Stimulated activated CD8-positive, alpha-beta memory T cell treated with anti-CD3 and anti-CD28 coated beads, Interleukin-15, amount 100 ng/mL, for 1 hour (primary cell): Measurements from ENCODE around the gene MINK1.

Experiments used
- DNase-seq: peaks from one replicate; pipeline ENCODE4 v3.0.0-alpha.2; 2020; ENCODE audit warnings: low read depth

Gene MINK1

DNA sequence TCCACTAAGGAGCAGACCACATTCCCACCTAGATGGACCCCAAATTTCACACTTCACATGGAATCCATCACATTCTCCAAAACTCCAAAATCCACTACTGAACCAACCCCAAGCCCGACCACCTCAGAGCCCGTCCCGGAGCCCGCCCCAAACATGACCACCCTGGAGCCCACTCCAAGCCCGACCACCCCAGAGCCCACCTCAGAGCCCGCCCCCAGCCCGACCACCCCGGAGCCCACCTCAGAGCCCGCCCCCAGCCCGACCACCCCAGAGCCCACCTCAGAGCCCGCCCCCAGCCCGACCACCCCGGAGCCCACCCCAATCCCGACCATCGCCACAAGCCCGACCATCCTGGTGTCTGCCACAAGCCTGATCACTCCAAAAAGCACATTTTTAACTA, 100.5 kb downstream of the MINK1 start:
- no peak for DNase-seq

DNA sequence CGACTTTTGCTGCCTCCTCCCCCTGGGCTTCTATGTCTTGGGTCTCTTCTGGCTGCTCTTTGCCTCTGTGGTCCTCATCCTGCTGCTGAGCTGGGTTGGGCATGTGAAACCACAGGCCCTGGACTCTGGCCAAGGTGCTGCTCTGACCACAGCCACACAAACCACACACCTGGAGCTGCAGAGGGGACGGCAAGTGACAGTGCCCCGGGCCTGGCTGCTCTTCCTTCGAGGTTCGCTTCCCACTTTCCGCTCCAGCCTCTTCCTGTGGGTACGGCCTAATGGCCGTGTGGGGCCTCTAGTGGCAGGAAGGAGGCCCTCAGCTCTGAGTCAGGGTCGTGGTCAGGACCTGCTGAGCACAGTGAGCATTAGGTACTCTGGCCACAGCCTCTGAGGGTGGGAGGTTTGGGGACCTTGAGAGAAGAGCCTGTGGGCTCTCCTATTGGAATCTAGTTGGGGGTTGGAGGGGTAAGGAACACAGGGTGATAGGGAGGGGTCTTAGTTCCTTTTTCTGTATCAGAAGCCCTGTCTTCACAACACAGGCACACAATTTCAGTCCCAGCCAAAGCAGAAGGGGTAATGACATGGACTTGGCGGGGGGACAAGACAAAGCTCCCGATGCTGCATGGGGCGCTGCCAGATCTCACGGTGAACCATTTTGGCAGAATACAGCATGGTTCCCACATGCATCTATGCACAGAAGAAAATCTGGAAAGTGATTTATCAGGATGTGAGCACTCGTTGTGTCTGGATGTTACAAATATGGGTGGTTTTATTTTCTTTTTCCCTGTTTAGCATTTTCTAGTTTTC, 101.2 kb downstream of the MINK1 start:
- no peak for DNase-seq

- DNase-seq, result no peak
Observed at GRCh38 chr17:4935650-4936049, 102.5 kb downstream of the MINK1 start.

DNA sequence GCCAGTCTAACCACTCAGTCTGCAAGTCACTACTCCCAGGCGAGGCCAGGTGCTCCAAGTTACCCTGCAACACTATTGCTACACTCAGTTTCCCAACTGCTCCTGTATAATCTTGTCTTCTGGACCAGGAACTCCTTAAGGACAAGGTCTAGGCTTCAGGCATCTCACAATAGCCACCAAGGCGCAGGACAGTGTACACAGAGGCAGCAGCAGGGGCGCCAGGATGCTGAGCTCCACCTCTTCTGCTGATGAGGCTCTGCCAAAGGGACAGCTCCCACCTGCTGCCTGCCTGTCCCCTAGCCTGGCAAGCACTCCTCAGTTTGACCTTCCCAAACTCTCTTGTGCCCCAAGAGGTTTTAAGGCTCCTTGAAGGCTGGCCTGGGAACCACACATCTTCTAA, 103.3 kb downstream of the MINK1 start:
- no peak for DNase-seq

DNA sequence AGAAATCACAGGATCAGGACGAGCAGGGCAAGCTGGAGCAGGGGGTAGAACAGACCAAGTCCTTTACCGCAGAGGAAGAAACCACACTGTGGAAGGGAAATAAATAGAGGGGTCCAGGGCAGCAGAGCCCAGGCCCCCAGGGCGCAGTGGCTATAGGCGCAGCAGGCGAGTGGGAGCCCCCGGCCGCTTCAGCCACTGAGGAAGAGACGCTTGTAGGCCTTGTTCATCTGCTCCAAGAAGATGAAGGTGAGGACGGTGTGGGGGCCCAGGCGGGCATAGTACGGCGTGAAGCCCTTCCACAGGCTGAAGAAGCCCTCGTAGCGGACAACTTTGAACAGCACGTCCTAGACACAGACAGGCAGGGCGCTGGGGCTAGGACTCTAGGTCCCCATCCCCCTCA, 104.4 kb downstream of the MINK1 start:
- no peak for DNase-seq

GRCh38 chr17:4938069-4938491, 104.9 kb downstream of the MINK1 start:
- DNase-seq, result no peak

DNA sequence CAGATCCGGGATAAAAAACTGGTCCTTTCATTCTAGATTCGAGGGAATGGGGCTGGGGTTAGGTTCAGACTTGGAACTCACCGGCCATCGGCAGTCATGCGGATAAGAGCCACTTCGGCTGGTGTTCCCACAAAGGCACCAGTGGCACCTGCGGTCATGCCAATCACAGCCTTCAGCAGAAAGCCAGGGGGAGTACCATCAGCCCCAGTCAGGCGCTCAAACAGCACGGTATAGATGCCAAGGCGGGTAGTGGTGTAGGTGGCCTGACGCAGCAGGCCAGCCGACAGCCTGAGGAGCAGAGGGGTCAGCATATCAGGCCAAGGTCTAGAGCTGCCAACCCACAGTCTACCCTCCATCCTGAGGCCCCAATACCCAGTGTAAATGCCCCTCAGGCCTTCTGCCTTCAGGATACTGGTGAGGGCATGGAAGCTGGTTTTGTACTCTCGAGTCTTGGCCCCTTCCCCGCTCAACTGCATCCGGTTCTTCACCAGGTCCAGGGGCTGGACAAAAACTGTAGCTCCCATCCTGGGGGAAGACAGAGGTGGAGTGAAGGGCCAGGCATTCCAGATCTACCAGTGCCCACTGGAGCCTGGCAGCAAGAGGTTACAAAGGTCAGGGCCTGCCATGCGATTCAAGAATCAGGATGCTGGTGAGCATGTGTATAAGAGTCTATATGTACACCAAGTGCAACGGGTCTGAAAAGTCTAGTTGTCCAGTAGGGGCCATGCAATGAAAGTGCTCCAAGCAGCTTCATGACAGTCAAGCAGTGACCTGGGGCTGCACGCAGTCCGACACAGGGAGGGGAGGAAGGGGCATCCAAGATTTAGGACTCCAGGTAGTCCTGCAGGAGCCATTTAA, 105.8 kb downstream of the MINK1 start:
- no peak for DNase-seq

DNA sequence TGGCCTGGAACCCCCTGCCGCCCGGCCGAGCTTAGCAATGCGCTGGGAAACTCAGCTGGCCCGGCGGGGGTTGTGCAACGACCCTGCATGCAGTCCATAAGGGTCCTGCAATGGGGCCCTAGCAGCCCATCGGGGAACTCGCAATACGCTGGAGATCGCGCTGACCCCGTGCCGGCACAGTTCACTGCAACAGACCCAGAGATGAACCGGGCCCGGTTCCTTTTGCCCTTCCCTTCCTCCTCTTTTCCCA, 106.3 kb downstream of the MINK1 start:
- DNase-seq, result no peak

DNA sequence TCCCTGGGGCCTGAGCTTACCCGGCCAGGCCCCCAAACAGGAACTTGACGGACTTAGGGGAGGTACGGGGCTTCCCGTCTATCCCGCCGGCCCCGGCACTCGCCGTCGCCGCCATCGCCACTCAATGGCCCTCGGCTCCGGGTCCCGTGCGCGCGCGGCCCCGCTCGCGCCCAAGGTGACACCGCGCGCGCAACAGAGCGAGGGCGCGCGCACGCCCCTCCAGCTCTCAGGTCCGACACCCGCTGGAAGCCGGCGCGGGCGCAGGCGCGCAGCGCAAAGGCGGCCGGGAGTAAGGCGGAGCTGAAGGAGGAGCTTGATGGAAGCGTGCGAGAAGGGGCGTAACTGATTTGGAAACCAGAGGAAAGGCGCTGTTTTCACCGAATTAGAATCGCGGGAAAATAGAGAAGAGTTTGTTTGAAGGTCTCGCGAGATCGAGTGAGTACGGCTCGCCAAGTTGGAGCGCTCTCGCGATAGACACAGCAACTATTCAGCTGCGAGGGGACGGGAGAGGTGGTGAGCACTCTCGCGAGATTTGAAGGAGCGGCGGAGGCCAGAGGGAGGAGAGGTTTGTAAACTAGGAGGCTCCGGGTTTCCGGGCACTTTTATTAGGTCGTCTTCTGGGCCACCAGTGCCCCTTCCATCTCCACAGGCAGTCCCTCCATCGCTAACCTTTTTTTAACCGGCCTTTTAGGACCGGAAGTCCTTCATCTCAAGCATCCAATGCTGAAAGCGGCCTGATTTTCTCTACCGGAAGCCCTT, 106.8 kb downstream of the MINK1 start, which contains the start of the genes RNF167 and SLC25A11:
RNF167 (plus strand) TSS at position 473 of the 759 bp plus-strand sequence. CDS start 642 bp downstream, outside the sequence.
SLC25A11 (minus strand) TSS at position 251 of the 759 bp plus-strand sequence; CDS start at position 115, 136 bp downstream.
- peak; percentile 87 for DNase-seq

DNA sequence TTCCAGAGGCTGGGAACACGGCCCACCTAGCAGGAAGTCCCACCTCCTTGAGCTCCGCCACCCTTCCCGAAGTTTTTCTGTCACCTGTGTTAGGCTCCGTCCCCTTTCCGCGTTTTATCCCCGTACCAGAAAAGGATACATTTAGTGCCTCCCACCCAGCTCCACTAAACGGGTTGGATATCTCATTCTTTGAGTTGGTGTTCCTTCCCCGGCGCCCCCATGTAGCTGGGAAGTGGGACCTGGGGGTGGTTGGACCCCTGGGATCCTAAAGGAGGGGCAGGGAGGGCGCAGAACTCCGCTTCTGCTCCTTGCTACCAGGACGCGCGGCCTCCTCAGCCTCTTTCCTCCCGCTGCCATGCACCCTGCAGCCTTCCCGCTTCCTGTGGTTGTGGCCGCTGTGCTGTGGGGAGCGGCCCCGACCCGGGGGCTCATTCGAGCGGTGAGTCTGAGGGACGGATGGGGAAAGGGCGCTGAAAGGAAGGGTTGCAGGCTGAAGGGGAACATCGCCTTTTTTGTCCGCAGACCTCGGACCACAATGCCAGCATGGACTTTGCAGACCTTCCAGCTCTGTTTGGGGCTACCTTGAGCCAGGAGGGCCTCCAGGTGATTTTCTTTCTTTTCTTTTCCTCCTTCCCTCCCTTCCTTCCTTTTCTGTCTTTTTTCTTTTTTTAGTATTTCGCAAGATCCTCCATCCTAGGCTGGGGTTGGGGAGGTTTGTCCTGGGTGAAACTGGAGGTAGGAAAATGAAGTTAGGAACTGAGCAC, 107.6 kb downstream of the MINK1 start:
- no peak for DNase-seq

DNA sequence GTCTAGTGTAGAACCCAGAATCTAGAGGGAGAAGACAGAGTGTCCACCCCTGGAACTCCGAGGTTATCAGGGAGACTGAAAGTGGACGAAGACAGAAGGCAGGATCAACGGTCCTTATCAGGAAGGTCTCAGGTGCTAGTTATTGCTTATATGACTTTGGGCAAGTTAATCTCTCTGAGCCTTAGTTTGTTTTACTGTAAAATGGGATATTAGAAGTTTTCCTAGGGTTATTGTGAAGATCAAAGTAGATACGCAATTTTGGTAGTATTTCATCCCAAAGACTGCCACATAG, 108.1 kb downstream of the MINK1 start:
- no peak for DNase-seq

GRCh38 chr17:4942760-4943508, 109.8 kb downstream of the MINK1 start:
- DNase-seq, result no peak

GRCh38 chr17:4944163-4944553, 111.0 kb downstream of the MINK1 start:
- no peak for DNase-seq

- DNase-seq, result no peak
Observed at GRCh38 chr17:4944554-4945175, 111.5 kb downstream of the MINK1 start.

DNA sequence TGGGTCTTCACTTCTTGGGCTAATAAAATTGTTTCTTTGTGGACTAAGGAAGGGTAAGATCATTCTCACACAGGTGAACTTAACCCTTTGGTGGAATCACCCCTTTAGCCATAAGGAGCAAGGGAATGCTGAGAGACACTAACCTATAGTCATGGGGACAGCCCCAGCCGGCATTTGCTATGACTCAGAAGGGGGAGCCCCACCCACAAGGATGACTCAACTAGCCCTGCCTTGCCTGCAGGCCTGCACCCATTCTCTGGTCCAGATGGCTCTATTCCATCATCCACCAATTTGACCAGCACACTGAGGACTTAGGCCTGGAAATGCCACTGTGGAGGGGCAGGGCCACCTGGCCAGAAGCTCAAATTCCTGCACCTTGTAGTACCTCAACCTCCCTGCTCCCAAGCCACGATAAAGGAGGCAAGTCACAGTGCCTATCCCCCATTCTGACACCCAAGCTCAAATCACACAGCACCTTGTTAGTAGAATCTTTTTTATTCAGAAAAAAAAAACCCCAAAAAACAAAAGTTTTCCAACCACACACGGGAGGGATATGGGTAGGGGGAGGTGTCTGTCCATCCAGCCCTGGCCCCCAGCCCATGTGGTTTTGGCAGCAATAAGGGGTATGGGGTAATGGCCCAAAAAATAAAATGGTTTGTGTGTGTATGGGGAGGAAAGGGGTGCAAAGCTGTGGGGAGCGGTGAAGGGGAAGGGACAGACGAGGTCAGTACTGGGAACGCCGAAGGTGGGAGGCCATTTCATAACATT, 112.2 kb downstream of the MINK1 start:
- DNase-seq, result peak; percentile 68

- DNase-seq, result no peak
Observed at GRCh38 chr17:4945944-4946280, 112.8 kb downstream of the MINK1 start.

DNA sequence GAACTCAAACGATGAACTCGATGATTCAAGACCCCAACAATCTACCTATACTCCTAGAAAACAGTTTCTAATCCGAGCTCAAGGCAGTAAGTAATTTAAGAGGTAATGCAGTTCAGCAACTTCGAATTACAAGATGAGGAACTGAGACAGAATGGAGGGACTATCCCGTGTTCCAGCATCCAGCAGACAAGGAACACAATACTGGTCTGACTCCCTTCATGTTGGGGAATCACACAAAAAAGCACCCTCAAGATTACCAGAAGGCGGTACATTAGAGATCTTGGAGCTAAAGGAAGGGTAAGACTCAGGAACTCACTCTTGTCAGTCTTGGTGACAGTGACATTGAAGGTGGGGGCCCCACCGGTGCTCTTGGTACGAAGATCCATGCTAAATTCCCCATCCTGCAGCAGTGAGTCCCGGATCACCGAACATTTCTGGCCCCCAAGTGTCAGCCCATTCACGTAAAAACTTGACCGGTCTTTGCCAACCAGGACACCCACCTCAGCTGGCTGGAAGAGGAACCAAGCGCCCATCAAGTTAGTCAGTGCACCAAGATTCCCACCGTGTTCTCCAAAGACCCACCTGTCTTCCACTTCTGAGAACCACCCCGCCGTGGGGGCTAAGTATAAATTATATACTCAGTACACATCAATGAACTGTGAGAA, 113.3 kb downstream of the MINK1 start:
- no peak for DNase-seq

DNA sequence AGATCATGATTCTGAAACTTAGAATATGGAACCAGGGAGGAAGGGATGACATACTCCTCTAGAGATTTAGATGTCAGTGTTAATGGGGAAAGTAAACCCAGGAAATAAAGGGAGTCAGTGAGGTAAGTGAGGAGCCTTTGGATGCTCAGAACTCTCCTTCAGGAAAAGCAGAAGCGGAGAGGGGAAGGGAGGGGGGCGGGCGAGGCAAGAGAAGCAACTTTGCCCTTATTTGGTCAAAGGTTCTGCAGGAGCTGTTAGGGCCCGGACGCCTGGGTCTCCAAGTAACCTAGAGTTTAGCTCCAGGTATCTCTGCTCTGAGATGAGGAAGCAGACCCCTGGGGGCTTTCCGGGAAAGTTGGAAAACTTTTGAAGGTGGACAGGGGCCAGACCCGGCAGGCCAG, 113.9 kb downstream of the MINK1 start:
- DNase-seq, result no peak
